Omental fat pad (tissue), 4 donors: ENCODE data around the gene AKNA. TPM values are rescaled to one million over a fixed set of nuclear protein-coding genes. Genes with fewer than 3 reads are reported as not detected.

Experiments used
- ATAC-seq: fragments of 150-250 bp; one replicate; pipeline ENCODE4 v1.9.1; 2016; ENCODE audit warnings: mild to moderate bottlenecking, moderate library complexity; ENCODE audit not compliant: low FRiP score
- DNase-seq: peaks from one replicate; pipeline ENCODE4 v3.0.0-alpha.2; 2019; ENCODE audit warnings: low spot score
- total RNA-seq, 4 donors: library from RNA; depleted of rRNA; stranded (reverse); fragments of >200 nt; gene quantifications; one replicate each; pipeline ENCODE4 v1.1.0, GENCODE V29; 2016
- TF ChIP-seq, protein P1 (sequence below), 3 donors: fragments of 450-650 bp; IDR thresholded peaks; one replicate each; pipeline ENCODE4 v1.5.1; 2016 to 2017; ENCODE audit warnings: antibody characterized with exemption in 3 of 3, mild to moderate bottlenecking in 3 of 3, moderate library complexity in 2 of 3

AKNA gene
- total RNA-seq, 4 donors from 2014 or later, result 22.6 to 86.1 (median 71.5) TPM

DNA sequence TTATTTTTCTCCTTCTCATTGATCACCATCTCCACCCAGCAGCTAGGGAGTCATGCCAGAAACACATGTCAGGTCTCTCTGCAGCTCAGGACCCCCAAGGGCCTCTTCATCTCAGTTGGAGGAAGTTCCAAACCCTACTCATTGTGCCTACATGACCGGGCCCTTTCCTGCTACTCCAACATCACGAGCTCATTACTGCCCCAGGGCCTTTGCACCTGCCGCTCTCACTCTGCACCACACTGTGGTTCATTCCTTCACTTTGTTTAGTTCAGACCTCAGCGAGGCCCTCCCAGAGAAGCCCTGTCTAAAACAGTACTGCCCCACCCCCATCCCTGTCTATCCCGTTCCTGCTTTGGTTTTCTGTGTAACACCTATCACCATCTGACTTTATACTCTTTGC is 22.1 kb upstream of the AKNA start:
- DNase-seq (no peak), ATAC-seq (no peak)
- TF ChIP-seq, protein P1, sequence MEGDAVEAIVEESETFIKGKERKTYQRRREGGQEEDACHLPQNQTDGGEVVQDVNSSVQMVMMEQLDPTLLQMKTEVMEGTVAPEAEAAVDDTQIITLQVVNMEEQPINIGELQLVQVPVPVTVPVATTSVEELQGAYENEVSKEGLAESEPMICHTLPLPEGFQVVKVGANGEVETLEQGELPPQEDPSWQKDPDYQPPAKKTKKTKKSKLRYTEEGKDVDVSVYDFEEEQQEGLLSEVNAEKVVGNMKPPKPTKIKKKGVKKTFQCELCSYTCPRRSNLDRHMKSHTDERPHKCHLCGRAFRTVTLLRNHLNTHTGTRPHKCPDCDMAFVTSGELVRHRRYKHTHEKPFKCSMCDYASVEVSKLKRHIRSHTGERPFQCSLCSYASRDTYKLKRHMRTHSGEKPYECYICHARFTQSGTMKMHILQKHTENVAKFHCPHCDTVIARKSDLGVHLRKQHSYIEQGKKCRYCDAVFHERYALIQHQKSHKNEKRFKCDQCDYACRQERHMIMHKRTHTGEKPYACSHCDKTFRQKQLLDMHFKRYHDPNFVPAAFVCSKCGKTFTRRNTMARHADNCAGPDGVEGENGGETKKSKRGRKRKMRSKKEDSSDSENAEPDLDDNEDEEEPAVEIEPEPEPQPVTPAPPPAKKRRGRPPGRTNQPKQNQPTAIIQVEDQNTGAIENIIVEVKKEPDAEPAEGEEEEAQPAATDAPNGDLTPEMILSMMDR (IDR thresholded peaks at IDR 0.05), result no peak

DNA sequence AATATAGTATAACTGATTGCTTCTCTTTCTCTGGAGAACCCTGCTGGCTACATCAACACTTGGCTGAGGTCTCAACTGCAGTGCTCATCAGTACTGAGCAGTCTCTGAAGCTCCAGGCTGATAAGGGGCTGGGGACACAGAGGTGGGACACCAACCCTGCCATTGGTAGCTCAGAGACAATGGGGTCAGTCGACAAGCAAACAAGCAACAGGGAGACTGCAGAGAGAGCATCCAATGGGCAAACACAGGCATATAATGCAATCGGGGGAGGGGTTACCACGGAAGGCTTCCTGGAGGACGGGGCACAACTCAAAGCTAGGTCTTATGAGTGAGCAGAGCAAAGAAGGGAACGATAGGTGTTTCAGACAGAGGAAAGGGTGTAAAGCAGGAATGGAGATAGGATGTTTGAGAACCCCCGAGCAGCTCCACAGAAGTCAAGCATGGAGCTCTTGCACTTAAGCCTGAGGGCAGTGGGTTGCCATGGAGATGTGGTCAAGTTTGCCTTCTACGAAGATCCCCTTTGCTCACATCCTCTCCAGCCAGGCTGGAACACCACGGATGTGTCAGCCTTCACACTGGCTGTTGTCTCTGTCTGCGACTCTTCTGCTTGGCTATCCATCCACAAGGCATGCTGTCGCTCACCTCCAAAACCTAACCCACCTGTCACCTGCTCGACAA is 21.5 kb upstream of the AKNA start:
- DNase-seq, result no peak
- TF ChIP-seq, protein P1 (IDR thresholded peaks at IDR 0.05), result no peak
- ATAC-seq, result no peak

DNA sequence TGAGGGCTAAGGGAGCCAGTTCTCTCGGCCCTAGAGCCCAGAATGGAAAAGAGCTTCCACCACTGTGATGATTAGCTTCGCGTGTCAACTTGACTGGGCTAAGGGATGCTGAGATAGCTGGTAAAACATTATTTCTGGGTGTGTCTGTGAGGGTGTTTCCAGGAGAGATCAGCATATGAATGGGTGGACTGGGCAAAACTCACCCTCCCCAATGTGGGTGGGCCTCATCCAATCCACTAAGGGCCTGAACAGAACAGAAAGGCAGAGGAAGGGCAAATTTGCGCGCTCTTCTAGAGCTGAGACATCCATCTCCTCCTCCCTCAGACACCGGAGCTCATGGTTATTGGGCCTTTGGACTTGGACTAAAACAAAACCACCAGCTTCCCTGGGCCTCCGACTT is 20.9 kb upstream of the AKNA start:
- ATAC-seq, result no peak
- TF ChIP-seq, protein P1 (IDR thresholded peaks at IDR 0.05), result no peak

DNA sequence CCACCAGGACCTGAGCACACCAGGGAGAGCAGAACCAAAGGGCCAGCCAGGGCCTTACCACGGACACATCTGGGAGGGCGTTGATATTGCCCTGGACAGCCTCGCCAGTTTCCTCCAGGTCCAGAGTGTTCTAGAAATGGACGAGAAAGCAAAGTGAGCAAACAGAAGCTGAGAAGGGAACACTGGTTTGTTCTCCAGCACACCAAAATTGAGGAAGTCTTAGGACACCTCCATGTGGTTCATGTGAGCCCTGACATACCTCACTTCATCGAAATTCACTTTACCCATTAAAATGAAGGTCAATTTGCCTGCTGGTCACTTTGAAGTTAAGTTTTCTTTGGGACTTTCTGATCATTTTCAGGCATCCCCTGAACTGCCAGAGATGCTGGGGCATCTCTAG is 20.1 kb upstream of the AKNA start:
- TF ChIP-seq, protein P1 (IDR thresholded peaks at IDR 0.05), result no peak
- ATAC-seq, result no peak
- no peak for DNase-seq

More for the DNA sequence above, 20.9 kb upstream of the AKNA start:
- DNase-seq, result no peak

DNA sequence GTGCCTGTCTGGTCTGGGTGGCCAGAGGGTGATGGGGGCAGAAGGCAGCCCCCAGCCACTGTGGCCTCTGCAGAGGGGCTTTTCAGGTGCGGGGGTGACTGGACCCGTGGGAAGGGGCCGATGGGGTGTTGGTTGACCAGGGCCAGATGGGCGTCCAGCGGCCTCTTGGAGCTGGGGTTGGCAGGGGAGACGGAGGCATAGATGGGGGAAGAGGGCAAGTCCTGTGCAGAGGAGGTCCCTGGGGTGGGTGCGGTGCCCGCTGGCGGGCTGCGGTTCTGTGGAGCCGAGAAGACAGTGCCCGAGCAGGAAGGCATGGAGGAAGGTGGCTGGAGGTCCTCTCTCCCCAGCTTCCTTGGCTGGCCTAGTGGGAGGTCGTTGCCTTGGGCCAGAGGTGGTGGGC is 18.7 kb upstream of the AKNA start:
- DNase-seq (no peak), ATAC-seq (no peak)
- TF ChIP-seq, protein P1 (IDR thresholded peaks at IDR 0.05), result no peak

DNA sequence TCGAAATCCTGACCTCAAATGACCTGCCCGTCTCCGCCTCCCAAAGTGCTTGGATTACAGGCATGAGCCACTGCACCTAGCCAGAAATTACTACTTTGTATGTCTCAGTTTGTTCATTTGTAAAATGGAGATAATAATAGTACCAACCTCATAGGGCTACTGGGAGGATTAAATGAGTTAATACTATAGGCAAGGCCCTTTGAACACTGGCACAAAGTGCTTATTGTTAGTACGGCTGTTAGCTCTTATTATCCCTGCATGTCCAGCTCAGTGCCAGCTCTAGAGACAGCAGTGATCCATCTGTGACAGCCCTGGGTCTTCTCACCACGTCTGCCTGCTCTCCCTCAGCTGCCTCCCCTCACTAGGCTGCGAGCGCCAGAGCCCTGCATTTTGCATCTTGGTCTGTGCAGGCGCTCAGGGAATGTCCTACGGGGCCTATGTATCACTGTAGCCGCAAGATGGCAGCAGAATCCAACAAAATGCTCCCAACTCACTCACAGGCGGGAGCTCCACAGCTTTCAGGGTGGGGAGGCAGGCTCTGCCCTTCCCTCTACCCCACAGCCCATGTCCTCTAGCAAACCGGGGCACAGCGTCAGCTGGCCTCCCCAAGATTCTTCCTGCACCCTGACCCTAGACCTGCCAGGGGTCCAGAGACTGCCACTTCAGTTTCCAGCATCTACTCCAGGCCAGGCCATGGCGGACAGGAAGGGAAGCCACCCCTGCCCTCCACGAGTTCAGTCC is 17.7 kb upstream of the AKNA start:
- TF ChIP-seq, protein P1 (IDR thresholded peaks at IDR 0.05), result peak in 2 of 3 donors; percentile 30 to 38
- DNase-seq, result peak; percentile 37
- peak; percentile 67 for ATAC-seq

DNA sequence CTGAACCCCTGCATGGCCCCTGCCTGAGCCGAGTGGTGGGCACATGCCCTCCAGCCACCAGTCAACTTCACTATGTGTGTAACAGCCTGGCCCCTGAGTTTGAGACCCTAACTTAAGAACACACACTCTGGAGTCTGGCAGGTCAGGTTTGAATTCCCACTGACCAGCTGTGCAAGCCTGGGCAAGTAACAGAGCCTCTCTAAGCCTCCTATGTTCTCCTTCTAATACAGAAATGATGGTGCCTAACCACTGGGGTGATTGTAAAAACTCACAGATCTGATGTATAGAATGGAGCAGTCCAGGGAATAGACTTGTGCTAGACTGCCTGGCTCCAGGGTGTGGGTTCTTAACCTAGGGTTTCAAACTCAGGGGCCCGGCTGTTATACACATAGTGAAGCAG is 16.7 kb upstream of the AKNA start:
- ATAC-seq, result no peak
- TF ChIP-seq, protein P1 (IDR thresholded peaks at IDR 0.05), result no peak
- no peak for DNase-seq
